Measurements from ENCODE around the gene CEP44. TPM values are rescaled to one million over a fixed set of nuclear protein-coding genes. Genes with fewer than 3 reads are reported as not detected.
"Not testable (repeated sequence)": the region's sequence is repeated elsewhere in the genome, so short reads cannot be mapped to it uniquely, and the experiment has no call there.

CEP44 gene
- polyA plus RNA-seq, 1 donor (not counting 4 experiments of a cell fraction or from before 2014, with no cell fraction given), result 8.0 TPM

- no peak overlapping the region for H3K27ac ChIP-seq (ENCODE audit: control insufficient read depth, insufficient read depth, low read length)
- TF ChIP-seq EZH2 (IDR thresholded peaks at IDR 0.05; ENCODE audit: low read length), result no peak
- H3K27me3 ChIP-seq (ENCODE audit: control insufficient read depth, extremely low read depth, insufficient read depth, low read length), result no peaks in the 10 kb centered on the region
- no peak overlapping the region for H3K9ac ChIP-seq (ENCODE audit: control insufficient read depth, extremely low read depth, insufficient read depth, low read length)
- H2AFZ ChIP-seq (ENCODE audit: control insufficient read depth, low read length), result no peak overlapping the region
- dilution Hi-C loops (cut with MboI; ENCODE audit: extremely low pct_ligation_motif_present, low sequenced_read_pairs), result loop anchor here (25.0 kb wide), 1 partner anchor 250 kb away; no protein-coding TSS in a partner anchor
- H3K9me1 ChIP-seq (ENCODE audit: control insufficient read depth, extremely low read depth, insufficient read depth, low read length), result no peaks in the 10 kb centered on the region
- H4K20me1 ChIP-seq (ENCODE audit: control insufficient read depth, extremely low read depth, insufficient read depth, low read length), result no peaks in the 10 kb centered on the region
- no peaks in the 10 kb centered on the region for H3K4me1 ChIP-seq (ENCODE audit: control insufficient read depth, extremely low read depth, insufficient read depth, low read length)
- H3K79me2 ChIP-seq (ENCODE audit: control insufficient read depth, insufficient read depth, low read length), result no peaks in the 10 kb centered on the region
- H3K36me3 ChIP-seq (ENCODE audit: control insufficient read depth in 2 of 2, extremely low read depth in 1 of 2, insufficient read depth in 2 of 2, low read length in 2 of 2), result no peaks in the 10 kb centered on the region
- H3K4me2 ChIP-seq (ENCODE audit: control insufficient read depth, extremely low read depth, insufficient read depth, low read depth, low read length), result no peak overlapping the region
- FAIRE-seq (peak; percentile 41), DNase-seq (ENCODE audit: low read depth, low spot score) (no peak)
- H3K9me3 ChIP-seq (ENCODE audit: control insufficient read depth, low read depth, low read length), result no peaks in the 10 kb centered on the region
- H3K4me3 ChIP-seq (ENCODE audit: control insufficient read depth in 2 of 3, extremely low read depth in 1 of 3, insufficient read depth in 2 of 3, low read depth in 1 of 3, low read length in 3 of 3), result no peak overlapping the region
Measured at GRCh38 chr4:174362340-174362739, 78.6 kb downstream of the CEP44 start.

GRCh38 chr4:174363782-174364181 lies 80.1 kb downstream of the CEP44 start:
- H3K79me2 ChIP-seq (ENCODE audit: control insufficient read depth, insufficient read depth, low read length); H3K9me1 ChIP-seq (ENCODE audit: control insufficient read depth, extremely low read depth, insufficient read depth, low read length); H3K4me2 ChIP-seq (ENCODE audit: control insufficient read depth, extremely low read depth, insufficient read depth, low read depth, low read length); H2AFZ ChIP-seq (ENCODE audit: control insufficient read depth, low read length); H3K27me3 ChIP-seq (ENCODE audit: control insufficient read depth, extremely low read depth, insufficient read depth, low read length); DNase-seq (ENCODE audit: low read depth, low spot score); H3K4me1 ChIP-seq (ENCODE audit: control insufficient read depth, extremely low read depth, insufficient read depth, low read length); H3K36me3 ChIP-seq (ENCODE audit: control insufficient read depth in 2 of 2, extremely low read depth in 1 of 2, insufficient read depth in 2 of 2, low read length in 2 of 2); FAIRE-seq; H3K9ac ChIP-seq (ENCODE audit: control insufficient read depth, extremely low read depth, insufficient read depth, low read length); H3K4me3 ChIP-seq (ENCODE audit: control insufficient read depth in 2 of 3, extremely low read depth in 1 of 3, insufficient read depth in 2 of 3, low read depth in 1 of 3, low read length in 3 of 3); H4K20me1 ChIP-seq (ENCODE audit: control insufficient read depth, extremely low read depth, insufficient read depth, low read length); H3K9me3 ChIP-seq (ENCODE audit: control insufficient read depth, low read depth, low read length); H3K27ac ChIP-seq (ENCODE audit: control insufficient read depth, insufficient read depth, low read length): not testable (repeated sequence)
- dilution Hi-C loops (cut with MboI; ENCODE audit: extremely low pct_ligation_motif_present, low sequenced_read_pairs), result loop anchor here (25.0 kb wide), 1 partner anchor 249 kb away; no protein-coding TSS in a partner anchor

DNA sequence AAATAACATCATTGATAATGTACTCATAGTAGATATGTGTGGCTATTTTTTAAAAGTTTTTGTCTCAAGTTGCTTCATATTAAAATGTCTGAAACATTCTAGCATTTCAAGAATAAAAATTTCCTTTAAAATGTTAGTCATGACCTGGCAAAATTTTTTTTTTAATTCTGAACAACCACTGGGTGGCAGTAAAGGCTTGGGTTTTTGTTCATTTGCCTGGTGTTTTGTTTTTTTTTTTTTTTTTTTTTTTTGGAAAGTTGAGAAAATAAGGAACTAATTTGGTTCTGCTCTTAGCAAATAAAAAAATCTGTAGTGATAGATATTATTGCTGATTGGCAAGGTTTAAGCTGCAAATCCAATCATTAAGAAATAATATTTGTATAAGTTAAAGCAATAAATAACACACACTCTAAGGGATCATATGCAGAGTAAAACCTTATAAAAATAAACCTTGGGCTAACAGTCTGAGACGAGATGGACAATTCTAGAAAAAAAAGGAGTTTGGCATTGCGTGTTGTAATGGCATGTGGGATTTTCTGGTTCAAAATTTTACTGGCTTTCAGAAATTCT lies 81.4 kb downstream of the CEP44 start:
- Histone ChIP-seq H3K79me2 (ENCODE audit: control insufficient read depth, insufficient read depth, low read length) (no peaks in the 10 kb centered on the region), H3K4me3 (ENCODE audit: control insufficient read depth in 2 of 3, extremely low read depth in 1 of 3, insufficient read depth in 2 of 3, low read depth in 1 of 3, low read length in 3 of 3) (no peak overlapping the region), H3K9me1 (ENCODE audit: control insufficient read depth, extremely low read depth, insufficient read depth, low read length) (no peaks in the 10 kb centered on the region), H3K27me3 (ENCODE audit: control insufficient read depth, extremely low read depth, insufficient read depth, low read length) (no peaks in the 10 kb centered on the region), H2AFZ (ENCODE audit: control insufficient read depth, low read length) (no peak overlapping the region), H3K27ac (ENCODE audit: control insufficient read depth, insufficient read depth, low read length) (no peak overlapping the region), H3K36me3 (ENCODE audit: control insufficient read depth in 2 of 2, extremely low read depth in 1 of 2, insufficient read depth in 2 of 2, low read length in 2 of 2) (no peaks in the 10 kb centered on the region), H3K4me2 (ENCODE audit: control insufficient read depth, extremely low read depth, insufficient read depth, low read depth, low read length) (no peak overlapping the region), H4K20me1 (ENCODE audit: control insufficient read depth, extremely low read depth, insufficient read depth, low read length) (no peaks in the 10 kb centered on the region), H3K9ac (ENCODE audit: control insufficient read depth, extremely low read depth, insufficient read depth, low read length) (no peak overlapping the region), H3K4me1 (ENCODE audit: control insufficient read depth, extremely low read depth, insufficient read depth, low read length) (no peaks in the 10 kb centered on the region), H3K9me3 (ENCODE audit: control insufficient read depth, low read depth, low read length) (no peaks in the 10 kb centered on the region)
- dilution Hi-C loops (cut with MboI; ENCODE audit: extremely low pct_ligation_motif_present, low sequenced_read_pairs), result loop anchor here (25.0 kb wide), 1 partner anchor 247 kb away; no protein-coding TSS in a partner anchor
- TF ChIP-seq CTCF (optimal IDR thresholded peaks at IDR 0.05 in 1 of 3, IDR thresholded peaks at IDR 0.05 in 1 of 3, conservative IDR thresholded peaks at IDR 0.05 in 1 of 3; ENCODE audit: extremely low read depth in 1 of 3, insufficient read depth in 2 of 3, low read length in 3 of 3) (peak in 1 of 3 experiments; percentile 19), EZH2 (IDR thresholded peaks at IDR 0.05; ENCODE audit: low read length) (no peak)
- DNase-seq (ENCODE audit: low read depth, low spot score) (no peak), FAIRE-seq (peak; percentile 9)
